ENCODE data around the gene PACRG.
"Not testable (repeated sequence)": the region's sequence is repeated elsewhere in the genome, so short reads cannot be mapped to it uniquely, and the experiment has no call there.

Gene PACRG

GRCh38 chr6:163300838-163301237, 573.1 kb downstream of the PACRG start:
- no peak for FAIRE-seq

- FAIRE-seq: no peak
Observed at GRCh38 chr6:163301726-163302635, 574.2 kb downstream of the PACRG start.

DNA sequence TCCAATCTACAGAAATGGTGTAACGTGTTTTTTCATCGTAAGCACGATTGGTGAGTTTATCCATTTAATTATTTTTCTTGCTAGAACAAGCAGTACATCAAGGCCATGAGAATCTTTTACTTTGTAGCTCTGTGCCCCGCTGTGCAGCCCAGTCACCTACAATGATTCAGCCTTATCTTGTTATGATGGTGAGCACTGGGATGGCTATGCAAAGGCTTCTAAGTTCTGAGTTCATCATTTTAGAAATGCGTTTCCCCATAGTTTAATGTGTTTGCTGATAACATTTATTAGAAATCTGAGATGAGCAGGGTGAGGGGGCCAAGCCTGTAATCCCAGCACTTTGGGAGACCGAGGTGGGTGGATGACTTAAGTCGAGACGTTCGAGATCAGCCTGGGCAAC, 575.0 kb downstream of the PACRG start:
- FAIRE-seq: no peak

GRCh38 chr6:163306000-163306399, 578.2 kb downstream of the PACRG start:
- no peak for FAIRE-seq

GRCh38 chr6:163308629-163309440, 581.1 kb downstream of the PACRG start:
- FAIRE-seq: no peak

DNA sequence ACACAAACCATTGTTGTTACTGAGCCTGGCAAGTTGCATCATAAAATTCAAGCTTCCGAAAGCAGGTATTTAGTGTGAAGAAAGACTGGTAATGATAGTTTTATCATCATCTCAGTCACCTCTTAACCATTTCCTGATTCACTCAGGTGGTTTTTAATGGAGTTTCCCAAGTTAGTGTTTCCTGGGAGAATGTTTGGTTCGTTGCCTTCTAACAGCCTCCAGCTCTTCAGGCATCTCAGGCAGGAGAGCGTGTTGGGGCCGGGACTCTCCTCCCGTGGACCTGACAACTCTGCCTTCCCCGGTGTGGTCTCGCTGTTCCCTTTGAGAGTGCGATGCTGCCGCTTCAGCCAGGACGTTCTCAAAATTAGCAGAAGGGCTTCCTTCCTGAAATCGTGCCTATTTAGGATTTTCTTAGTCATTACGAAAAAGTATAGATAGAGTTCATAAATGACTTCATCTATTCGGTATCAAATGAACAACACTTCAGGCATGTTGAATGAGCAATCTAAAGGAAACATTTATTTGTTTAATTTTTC, 581.8 kb downstream of the PACRG start:
- no peak for FAIRE-seq

GRCh38 chr6:163310096-163310972, 582.6 kb downstream of the PACRG start:
- FAIRE-seq: no peak

- FAIRE-seq: no peak
Observed at GRCh38 chr6:163310973-163311383, 583.2 kb downstream of the PACRG start.

- no peak for FAIRE-seq
Observed at GRCh38 chr6:163311830-163312229, 584.1 kb downstream of the PACRG start.

- no peak for FAIRE-seq
Observed at GRCh38 chr6:163313566-163313965, 585.8 kb downstream of the PACRG start.

- FAIRE-seq: no peak
Observed at GRCh38 chr6:163313981-163314380, 586.2 kb downstream of the PACRG start.

GRCh38 chr6:163314791-163315470, 587.2 kb downstream of the PACRG start:
- no peak for FAIRE-seq

GRCh38 chr6:163316866-163317495, 589.2 kb downstream of the PACRG start:
- FAIRE-seq: not testable (repeated sequence)

DNA sequence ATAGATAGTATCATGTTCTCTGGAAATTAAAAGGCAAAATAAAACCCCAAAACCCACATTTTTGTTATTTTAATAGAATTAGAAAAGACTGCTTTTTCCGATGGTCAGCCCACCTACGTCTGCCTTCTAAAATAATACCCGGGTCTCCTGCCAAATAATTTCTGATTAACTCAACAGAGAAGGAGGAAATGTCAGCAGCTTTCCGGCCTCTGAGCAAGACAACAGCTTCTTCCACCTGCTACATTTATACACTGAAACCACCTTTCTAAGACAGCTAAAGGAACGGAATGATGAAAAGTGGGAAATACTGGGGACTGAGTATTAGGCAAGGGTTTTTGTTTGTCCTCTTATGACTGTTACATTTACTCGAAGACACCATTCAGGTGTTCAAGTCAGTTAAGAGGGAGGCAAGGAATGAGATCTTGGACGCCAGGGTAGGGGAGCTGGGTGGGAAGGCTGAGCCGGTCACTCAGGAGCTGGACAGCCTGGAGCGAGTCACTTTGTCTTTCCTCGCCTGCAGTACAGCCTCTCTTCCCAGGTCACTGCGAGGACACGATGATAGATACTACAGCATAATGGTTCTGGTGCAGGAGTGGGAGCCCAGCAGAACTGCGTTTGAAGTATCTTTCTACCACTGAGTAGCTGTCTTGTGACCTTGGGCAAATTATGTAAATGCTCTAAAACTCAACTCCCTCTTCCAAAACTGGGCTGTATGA, 590.5 kb downstream of the PACRG start:
- no peak for FAIRE-seq

GRCh38 chr6:163319609-163320366, 592.0 kb downstream of the PACRG start:
- no peak for FAIRE-seq

- FAIRE-seq: no peak
Observed at GRCh38 chr6:163320402-163320801, 592.6 kb downstream of the PACRG start.

GRCh38 chr6:163320804-163321203, 593.0 kb downstream of the PACRG start:
- FAIRE-seq: no peak

DNA sequence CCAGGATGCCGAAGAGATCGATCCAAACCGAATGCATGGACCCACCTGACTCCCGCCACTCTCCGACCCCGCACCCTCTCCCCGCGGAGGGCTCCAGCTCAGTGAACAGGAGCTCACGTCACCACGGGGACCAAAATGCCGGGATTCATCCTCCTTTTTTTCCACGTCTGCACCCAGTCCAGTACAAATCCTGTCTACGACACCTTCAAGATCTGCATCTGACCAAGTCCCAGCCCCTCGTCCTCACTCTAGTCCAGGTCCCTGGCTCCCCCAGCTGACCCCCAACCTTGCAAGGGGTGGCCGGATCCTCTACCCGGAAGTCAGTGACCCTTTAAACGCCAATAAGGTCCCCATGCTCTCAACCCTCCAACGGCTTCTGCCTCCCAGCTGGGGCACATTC, 593.9 kb downstream of the PACRG start:
- no peak for FAIRE-seq

GRCh38 chr6:163323274-163323673, 595.5 kb downstream of the PACRG start:
- FAIRE-seq: no peak

DNA sequence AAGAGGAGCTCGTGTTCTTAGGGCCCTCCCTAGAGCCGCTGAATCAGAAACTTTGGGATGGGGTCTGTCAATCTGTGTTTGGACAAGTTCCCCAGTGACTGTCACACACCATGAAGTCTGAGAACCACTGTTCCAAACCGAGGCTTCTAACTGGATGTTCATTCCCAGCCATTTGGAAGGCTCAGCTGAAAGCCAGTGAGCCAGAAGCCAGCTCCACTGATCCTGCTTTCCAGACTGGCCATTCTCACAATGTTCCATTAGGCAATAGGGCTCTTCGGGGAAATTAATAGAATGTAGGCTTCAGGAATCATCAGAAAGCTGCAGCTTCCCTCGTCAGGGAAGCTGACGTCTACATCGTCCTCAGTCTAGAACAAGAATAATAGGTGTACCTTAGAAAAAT, 595.9 kb downstream of the PACRG start:
- no peak for FAIRE-seq
